AG09319 (cell line): ENCODE data around the gene CASD1.

ENCODE experiments used
- DNase-seq: peaks from one replicate; pipeline ENCODE4 v3.0.0-alpha.2; 2010; ENCODE audit warnings: low read depth; ENCODE audit errors: extremely low read depth
- CTCF ChIP-seq: IDR thresholded peaks from 2 replicates; pipeline ENCODE4 v1.5.1; 2011; ENCODE audit warnings: low read depth, mild to moderate bottlenecking, inconsistent platforms, low read length, moderate library complexity

The CASD1 gene

GRCh38 chr7:94498918-94499317 lies 10.7 kb upstream of the CASD1 start:
- TF ChIP-seq CTCF, result no peak
- DNase-seq, result no peak

GRCh38 chr7:94507462-94507861 lies 2.1 kb upstream of the CASD1 start:
- DNase-seq, result no peak
- TF ChIP-seq CTCF, result no peak

- no peak for DNase-seq
- TF ChIP-seq CTCF, result no peak
Observed at GRCh38 chr7:94507962-94508361, 1.6 kb upstream of the CASD1 start.

GRCh38 chr7:94509887-94510581 lies 425 bp downstream of the CASD1 start:
- DNase-seq, result peak; percentile 15
- TF ChIP-seq CTCF, result peak; percentile 38

- TF ChIP-seq CTCF, result no peak
- DNase-seq, result no peak
Observed at GRCh38 chr7:94510582-94511496, 1.2 kb downstream of the CASD1 start.

GRCh38 chr7:94511718-94512117 lies 2.1 kb downstream of the CASD1 start:
- no peak for TF ChIP-seq CTCF
- no peak for DNase-seq

GRCh38 chr7:94512735-94513564 lies 3.3 kb downstream of the CASD1 start:
- no peak for DNase-seq
- no peak for TF ChIP-seq CTCF
